IMR-90 (cell line): ENCODE results near the gene RPS8. TPM values are rescaled to one million over a fixed set of nuclear protein-coding genes. Genes with fewer than 3 reads are reported as not detected.

ENCODE experiments used
- ATAC-seq: fragments of 200-7000 bp; cut with Tn5 transposase; 2 replicates; pipeline ENCODE4 v1.9.1; 2020; ENCODE audit warnings: low read depth, mild to moderate bottlenecking, moderate library complexity
- BruUV-seq: library from RNA; stranded (reverse); fragments of 400-500 nt; replicated peaks from 2 replicates; lab custom pipeline; 2021; lab: Mats Ljungman, UMichigan
- CTCF ChIA-PET: fragments of 300-600 bp; formaldehyde crosslinking; extraction: SDS; loops from one replicate; lab custom pipeline; 2021; ENCODE audit warnings: antibody characterized with exemption; lab: Yijun Ruan, JAX
- POLR2A ChIA-PET: fragments of 300-600 bp; sonication (Branson Sonifier 250); formaldehyde crosslinking; loops from one replicate; lab custom pipeline; 2022; ENCODE audit warnings: antibody characterized with exemption; ENCODE audit not compliant: unreplicated experiment; lab: Charles Lee
- DNase-seq: peaks from one replicate; pipeline ENCODE4 v3.0.0; 2013
- H2AFZ ChIP-seq: replicated peaks from 2 replicates; pipeline ENCODE3; 2013; ENCODE audit warnings: low read length, mild to moderate bottlenecking; ENCODE audit not compliant: poor library complexity
- H2AK5ac ChIP-seq: 2 replicates; pipeline ENCODE4 v1.6.1; 2013; ENCODE audit warnings: low read depth, low read length, inconsistent platforms
- H2AK9ac ChIP-seq: replicated peaks from 2 replicates; pipeline ENCODE3; 2013; ENCODE audit warnings: mild to moderate bottlenecking, low read depth, low read length, moderate library complexity; ENCODE audit not compliant: poor library complexity
- H2BK120ac ChIP-seq: 2 replicates; pipeline ENCODE4 v1.6.1; 2013; ENCODE audit warnings: low read depth, low read length, inconsistent platforms
- H2BK15ac ChIP-seq: 3 replicates; pipeline ENCODE4 v1.6.1; 2013; ENCODE audit warnings: low read depth, low read length, inconsistent platforms
- H2BK20ac ChIP-seq: 2 replicates; pipeline ENCODE4 v1.6.1; 2013; ENCODE audit warnings: low read depth, mild to moderate bottlenecking, inconsistent platforms, low read length, moderate library complexity
- H2BK5ac ChIP-seq: 2 replicates; pipeline ENCODE4 v1.6.1; 2013; ENCODE audit warnings: mild to moderate bottlenecking, low read depth, low read length, inconsistent platforms; ENCODE audit not compliant: poor library complexity, severe bottlenecking
- H3K14ac ChIP-seq: replicated peaks from 2 replicates; pipeline ENCODE4 v1.6.1; 2013; ENCODE audit warnings: low read depth, low read length, inconsistent platforms
- H3K18ac ChIP-seq: 2 replicates; pipeline ENCODE4 v1.6.1; 2013; ENCODE audit warnings: low read depth, low read length, control low read depth
- H3K23ac ChIP-seq: 2 replicates; pipeline ENCODE4 v1.6.1; 2013; ENCODE audit warnings: low read depth, low read length, inconsistent platforms
- H3K27ac ChIP-seq: 2 replicates; pipeline ENCODE4 v1.5.1; 2013; ENCODE audit warnings: mild to moderate bottlenecking, control low read depth, low read length; ENCODE audit not compliant: insufficient read depth
- H3K27me3 ChIP-seq: 2 replicates; pipeline ENCODE4 v1.6.1; 2013; ENCODE audit warnings: low read length; ENCODE audit not compliant: control insufficient read depth, insufficient read depth
- H3K36me3 ChIP-seq: 2 replicates; pipeline ENCODE4 v1.6.1; 2013; ENCODE audit warnings: low read length, mixed read lengths; ENCODE audit not compliant: control insufficient read depth, insufficient read depth
- H3K4ac ChIP-seq: 2 replicates; pipeline ENCODE4 v1.6.1; 2013; ENCODE audit warnings: low read depth, low read length, inconsistent platforms
- H3K4me1 ChIP-seq: 2 replicates; pipeline ENCODE4 v1.6.1; 2013; ENCODE audit warnings: low read length, mixed read lengths; ENCODE audit not compliant: control insufficient read depth, insufficient read depth
- H3K4me2 ChIP-seq: 2 replicates; pipeline ENCODE4 v1.6.1; 2013; ENCODE audit warnings: low read depth, mild to moderate bottlenecking, control low read depth, low read length, moderate library complexity
- H3K4me3 ChIP-seq: 2 replicates; pipeline ENCODE4 v1.5.1; 2013; ENCODE audit warnings: low read depth, mild to moderate bottlenecking, control low read depth, low read length, moderate library complexity; ENCODE audit not compliant: insufficient read depth
- H3K56ac ChIP-seq: 2 replicates; pipeline ENCODE4 v1.6.1; 2013; ENCODE audit warnings: low read length, inconsistent platforms; ENCODE audit not compliant: insufficient read depth; ENCODE audit errors: extremely low read depth
- H3K79me1 ChIP-seq, 2 experiments: 2 replicates each; pipeline ENCODE4 v1.6.1; 2013; ENCODE audit warnings: low read length in 2 of 2, inconsistent platforms in 1 of 2, low read depth in 1 of 2
- H3K9ac ChIP-seq: 2 replicates; pipeline ENCODE4 v1.6.1; 2013; ENCODE audit warnings: low read depth, low read length, control low read depth
- H3K9me1 ChIP-seq: 2 replicates; pipeline ENCODE4 v1.6.1; 2013; ENCODE audit warnings: low read length, inconsistent platforms; ENCODE audit not compliant: insufficient read depth
- H3K9me3 ChIP-seq: 2 replicates; pipeline ENCODE4 v1.6.1; 2013; ENCODE audit warnings: low read length; ENCODE audit not compliant: control insufficient read depth, insufficient read depth
- H4K20me1 ChIP-seq: 2 replicates; pipeline ENCODE4 v1.6.1; 2013; ENCODE audit warnings: low read length, inconsistent platforms; ENCODE audit not compliant: insufficient read depth
- H4K5ac ChIP-seq: 2 replicates; pipeline ENCODE4 v1.6.1; 2013; ENCODE audit warnings: mild to moderate bottlenecking, low read depth, low read length, control low read depth
- H4K8ac ChIP-seq, 2 experiments: 2 replicates each; pipeline ENCODE4 v1.6.1; 2013; ENCODE audit warnings: low read depth in 2 of 2, low read length in 2 of 2, control low read depth in 1 of 2, inconsistent platforms in 1 of 2
- H4K91ac ChIP-seq: 2 replicates; pipeline ENCODE4 v1.6.1; 2013; ENCODE audit warnings: low read depth, low read length, inconsistent platforms; ENCODE audit not compliant: insufficient read depth
- BHLHE40 ChIP-seq: fragments of 150-350 bp; IDR thresholded peaks from 2 replicates; pipeline ENCODE4 v1.6.1; 2016; ENCODE audit warnings: mild to moderate bottlenecking, low read depth, low read length
- CEBPB ChIP-seq: IDR thresholded peaks from 2 replicates; pipeline ENCODE4 v1.6.1; 2012; ENCODE audit warnings: low read depth, low read length, improper control_type of control experiment
- CHD1 ChIP-seq: IDR thresholded peaks from 2 replicates; pipeline ENCODE4 v1.6.1; 2012; ENCODE audit warnings: low read depth, low read length, improper control_type of control experiment
- CTCF ChIP-seq: conservative IDR thresholded peaks from 2 replicates; pipeline ENCODE4 v1.5.1; 2012; ENCODE audit warnings: mild to moderate bottlenecking, low read depth, low read length, improper control_type of control experiment
- ELK1 ChIP-seq: fragments of 150-350 bp; IDR thresholded peaks from 2 replicates; pipeline ENCODE4 v1.6.1; 2016; ENCODE audit warnings: low read depth, mild to moderate bottlenecking, low read length, moderate library complexity, borderline replicate concordance
- FOS ChIP-seq: fragments of 150-350 bp; IDR thresholded peaks from 2 replicates; pipeline ENCODE4 v1.6.1; 2016; ENCODE audit warnings: low read depth, low read length
- MAFK ChIP-seq: IDR thresholded peaks from 2 replicates; pipeline ENCODE4 v1.6.1; 2012; ENCODE audit warnings: low read depth, low read length, improper control_type of control experiment
- MAZ ChIP-seq: IDR thresholded peaks from 2 replicates; pipeline ENCODE4 v1.6.1; 2012; ENCODE audit warnings: low read depth, mild to moderate bottlenecking, low read length, improper control_type of control experiment, moderate library complexity, borderline replicate concordance
- MXI1 ChIP-seq: IDR thresholded peaks from 2 replicates; pipeline ENCODE4 v1.6.1; 2012; ENCODE audit warnings: low read depth, mild to moderate bottlenecking, low read length, moderate library complexity, borderline replicate concordance
- NFE2L2 ChIP-seq: fragments of 150-350 bp; IDR thresholded peaks from 2 replicates; pipeline ENCODE4 v1.6.1; 2016; ENCODE audit warnings: low read depth, mild to moderate bottlenecking, low read length
- POLR2A ChIP-seq: IDR thresholded peaks from 2 replicates; pipeline ENCODE4 v1.6.1; 2012; ENCODE audit warnings: mild to moderate bottlenecking, low read depth, low read length
- RAD21 ChIP-seq: IDR thresholded peaks from 2 replicates; pipeline ENCODE4 v1.6.1; 2012; ENCODE audit warnings: low read length, improper control_type of control experiment
- RCOR1 ChIP-seq: IDR thresholded peaks from 2 replicates; pipeline ENCODE4 v1.6.1; 2012; ENCODE audit warnings: mild to moderate bottlenecking, low read length, improper control_type of control experiment; ENCODE audit not compliant: insufficient replicate concordance
- RFX5 ChIP-seq: IDR thresholded peaks from 2 replicates; pipeline ENCODE4 v1.8.0; 2012; ENCODE audit warnings: low read depth, mild to moderate bottlenecking, low read length, moderate library complexity
- SMC3 ChIP-seq: fragments of 150-350 bp; IDR thresholded peaks from 2 replicates; pipeline ENCODE4 v1.6.1; 2016; ENCODE audit warnings: low read depth, mild to moderate bottlenecking, antibody characterized with exemption, low read length, moderate library complexity
- WGBS, 2 experiments: methylation state at CpG; one replicate each; pipeline versions ENCODE4 v1.1.5 to v1.1.7; 2013; ENCODE audit warnings: missing lambda C conversion rate in 2 of 2; ENCODE audit not compliant: insufficient read length in 1 of 2; ENCODE audit errors: extremely low coverage in 2 of 2; 5-methylcytosine and 5-hydroxymethylcytosine counted together
- dilution Hi-C: fragments of 300-500 bp; cut with HindIII; formaldehyde crosslinking; loops from one replicate; pipeline ENCODE4 v1.14.3; 2018; ENCODE audit warnings: low sequenced_read_pairs; ENCODE audit not compliant: unreplicated experiment
- in situ Hi-C: fragments of 300-500 bp; cut with MboI; formaldehyde crosslinking; loops from 3 replicates; pipeline ENCODE4 v1.14.3; 2019; ENCODE audit warnings: low sequenced_read_pairs, inconsistent platforms, mixed read lengths
- intact Hi-C: fragments of 100-400 bp; cut with micrococcal nuclease; formaldehyde crosslinking; loops from 2 replicates; pipeline ENCODE4 v1.10.0; 2022
- polyA plus RNA-seq, 3 experiments: library from polyadenylated mRNA; depleted of rRNA; stranded (reverse); fragments of >200 nt; gene quantifications; 2 replicates each; pipeline ENCODE4 v1.2.3, GENCODE V29; 2012; ENCODE audit warnings: low replicate concordance in 1 of 3
- total RNA-seq: library from RNA; depleted of rRNA; stranded (reverse); fragments of >200 nt; gene quantifications from 2 replicates; pipeline ENCODE4 v1.2.3, GENCODE V29; 2012

RPS8 gene
- total and polyA plus RNA-seq, 2 of the 4 experiments (the other 2 are of a cell fraction), result 2,171 to 2,255 TPM

- intact Hi-C loops (loop anchor here (2.0 to 5.0 kb wide), 4 partner anchors 46 to 571 kb away; partner anchors contain the start of genes BTBD19, DYNLT4, HECTD3 and UROD), dilution Hi-C loops (no loop called here), in situ Hi-C loops (no loop called here)
- Histone ChIP-seq H3K14ac (peak within 1 kb of the TSS; percentile 98), H4K91ac (peak within 1 kb of the TSS; percentile 91), H3K36me3 (no peaks in the 10 kb centered on the region), H2BK5ac (peak within 1 kb of the TSS; percentile 99), H3K27me3 (no peaks in the 10 kb centered on the region), H2AFZ (no peak within 1 kb of the TSS), H2BK15ac (peak within 1 kb of the TSS; percentile 44; the same call in 1 of the 3 replicates), H2BK120ac (peak within 1 kb of the TSS; percentile 96), H4K8ac (peak within 1 kb of the TSS; percentile 31 to 93), H2AK5ac (peak within 1 kb of the TSS; percentile 54; the same call in 1 of the 2 replicates), H3K4me3 (peak within 1 kb of the TSS; percentile 9; the same call in 1 of the 2 replicates), H3K79me1 (no peaks in the 10 kb centered on the region), H3K27ac (peak within 1 kb of the TSS; percentile 62), H3K4me2 (peak within 1 kb of the TSS; percentile 59), H2BK20ac (peak within 1 kb of the TSS; percentile 92), H3K56ac (peak within 1 kb of the TSS; percentile 91), H3K23ac (peak within 1 kb of the TSS; percentile 96), H3K9me1 (0 out of 2 replicates have a peak, but pooled peaks cover 3% of the 10 kb centered on the region), H3K4ac (peak within 1 kb of the TSS; percentile 94), H3K4me1 (peaks cover 2% of the 10 kb centered on the region; the same call in 1 of the 2 replicates), H2AK9ac (no peak within 1 kb of the TSS), H4K20me1 (no peaks in the 10 kb centered on the region), H3K9ac (peak within 1 kb of the TSS; percentile 56; the same call in 1 of the 2 replicates), H4K5ac (peak within 1 kb of the TSS; percentile 38), H3K9me3 (no peaks in the 10 kb centered on the region), H3K18ac (peak within 1 kb of the TSS; percentile 67)
- BruUV-seq, result TSS peak; percentile 100
- peak; percentile 84 for ATAC-seq
- peak; percentile 98 for DNase-seq
- POLR2A ChIA-PET, result interaction anchor here (0.6 to 1.2 kb wide), 8 partner anchors 9 to 89 kb away, joined by 3 to 9 read pairs (median 4); partner anchors contain the start of gene BTBD19
- WGBS, 2 experiments, result 0% methylated on average over 5 of the region's 19 CpGs; no CpG with 5 or more reads in 1 of the 2 experiments
- CTCF ChIA-PET, result interaction anchor here (0.6 to 3.1 kb wide), 10 partner anchors 9 to 260 kb away, joined by 3 to 10 read pairs (median 4); partner anchors contain the start of gene KIF2C
- TF ChIP-seq MAFK, result no peak
- peak; percentile 58 for TF ChIP-seq RAD21
- TF ChIP-seq CTCF, result peak; percentile 89
- no peak for TF ChIP-seq BHLHE40
- TF ChIP-seq CEBPB, result 0 out of 2 replicates have a peak, but pooled peaks have one; percentile 0
- no peak for TF ChIP-seq ELK1
- TF ChIP-seq RCOR1, result no peak
- no peak for TF ChIP-seq RFX5
- TF ChIP-seq NFE2L2, result peak; percentile 68
- TF ChIP-seq CHD1, result no peak
- TF ChIP-seq MXI1, result no peak
- TF ChIP-seq POLR2A, result peak; percentile 99
- TF ChIP-seq SMC3, result peak; percentile 64
- peak; percentile 30 for TF ChIP-seq MAZ
- peak; percentile 64; the same call in 1 of the 2 replicates for TF ChIP-seq FOS
These were observed 44.4 kb upstream of the RPS8 start, which contains the start of gene RNU5D-1 for GRCh38 chr1:44730741-44731512. TSS of gene RNU5D-1 (minus strand) at chr1:44731170.
